Natural killer cell treated with Interleukin-12 subunit alpha and Interleukin-12 subunit beta and Interleukin-15 and Interleukin-18, amount 100 ng/mL, for 72 hours (primary cell): ENCODE results near the gene OXNAD1. TPM values are rescaled to one million over a fixed set of nuclear protein-coding genes. Genes with fewer than 3 reads are reported as not detected.

Experiments used
- ATAC-seq, 2 donors: fragments of 150-1000 bp; cut with Tn5 transposase in 1 of 2; sonication (Bioruptor Pico), chemical (Tn5 transposase) in 1 of 2; 2 replicates each; pipeline ENCODE4 v1.10.0; 2021
- DNase-seq: peaks from one replicate; pipeline ENCODE4 v3.0.0; 2022; ENCODE audit warnings: low spot score
- H3K27ac Mint-ChIP-seq, 2 donors: 1 replicate in 1 of 2; 2 replicates in 1 of 2; pipeline ENCODE4 v1.8.0; 2022; ENCODE audit warnings: mixed read lengths in 2 of 2, mild to moderate bottlenecking in 1 of 2, moderate library complexity in 1 of 2
- H3K27me3 Mint-ChIP-seq, 2 donors: 1 replicate in 1 of 2; 2 replicates in 1 of 2; pipeline ENCODE4 v1.8.0; 2022; ENCODE audit warnings: mixed read lengths in 2 of 2
- H3K36me3 Mint-ChIP-seq: one replicate; pipeline ENCODE4 v1.8.0; 2022; ENCODE audit warnings: mixed read lengths
- H3K4me1 Mint-ChIP-seq, 2 donors: 1 replicate in 1 of 2; 2 replicates in 1 of 2; pipeline ENCODE4 v1.8.0; 2022; ENCODE audit warnings: low read depth in 2 of 2, mixed read lengths in 2 of 2, mild to moderate bottlenecking in 1 of 2
- H3K4me3 Mint-ChIP-seq: one replicate; pipeline ENCODE4 v1.8.0; 2022; ENCODE audit warnings: mixed read lengths
- H3K9me3 Mint-ChIP-seq: 2 replicates; pipeline ENCODE4 v1.8.0; 2022; ENCODE audit warnings: mixed read lengths
- total RNA-seq, 2 donors: library from RNA; stranded (reverse); gene quantifications; one replicate each; pipeline ENCODE4 v1.2.3, GENCODE V29; 2022

OXNAD1 gene
- 10 to 100 TPM; 16.0 to 31.4 TPM for total RNA-seq

DNA sequence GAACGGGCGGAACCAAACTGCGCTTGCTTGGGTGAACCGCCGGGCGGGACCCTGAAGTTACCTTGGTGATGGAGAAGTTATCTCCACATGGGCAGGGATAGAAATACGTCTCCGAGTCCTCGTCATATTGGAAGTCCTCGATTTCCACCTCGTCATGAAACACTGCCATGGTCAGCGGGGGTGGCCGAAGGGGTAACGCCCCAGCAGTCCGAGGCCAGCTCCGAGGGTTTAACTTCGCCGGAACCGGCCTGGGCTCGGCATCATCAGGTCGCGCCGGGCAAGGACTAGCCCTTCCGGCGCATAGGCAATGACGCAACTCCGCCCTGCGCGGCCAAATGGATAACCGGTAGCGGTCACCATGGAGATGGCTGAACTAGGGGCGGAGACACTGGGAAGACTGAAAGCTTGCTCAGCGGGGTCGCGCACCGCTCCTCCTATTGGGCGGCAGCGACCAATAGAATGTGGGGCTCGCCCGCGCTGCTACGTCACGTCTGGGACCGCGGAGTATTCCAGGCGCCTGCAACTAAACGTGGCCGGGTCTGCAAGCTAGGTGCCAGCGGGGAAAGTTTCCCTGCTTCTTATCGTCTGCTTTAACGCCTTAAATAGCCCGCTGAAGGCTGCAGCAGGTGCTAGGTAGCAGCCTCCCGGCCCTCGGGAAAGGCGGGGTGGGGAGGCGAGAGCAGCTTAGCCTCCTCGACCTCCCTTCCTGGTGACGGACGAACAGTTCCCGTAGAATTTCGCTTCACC, at the start of gene OXNAD1, which contains the start of gene DPH3:
Gene OXNAD1 (plus strand): TSS at position 505 of the 747 bp plus-strand sequence. CDS start 5,741 bp downstream, outside the sequence.
Gene DPH3 (minus strand): TSS at position 236 of the 747 bp plus-strand sequence. CDS start 67 bp downstream, at position 169.
- Mint-ChIP-seq H3K4me3 (peak within 1 kb of the TSS; percentile 95), H3K9me3 (no peaks in the 10 kb centered on the region), H3K4me1 (peaks cover 21 to 24% of the 10 kb centered on the region in 2 donors), H3K36me3 (peaks cover 3% of the 10 kb centered on the region), H3K27ac (peak within 1 kb of the TSS; percentile 89 to 98), H3K27me3 (no peaks in the 10 kb centered on the region)
- ATAC-seq: peak; percentile 99 to 100
- DNase-seq: peak; percentile 99

DNA sequence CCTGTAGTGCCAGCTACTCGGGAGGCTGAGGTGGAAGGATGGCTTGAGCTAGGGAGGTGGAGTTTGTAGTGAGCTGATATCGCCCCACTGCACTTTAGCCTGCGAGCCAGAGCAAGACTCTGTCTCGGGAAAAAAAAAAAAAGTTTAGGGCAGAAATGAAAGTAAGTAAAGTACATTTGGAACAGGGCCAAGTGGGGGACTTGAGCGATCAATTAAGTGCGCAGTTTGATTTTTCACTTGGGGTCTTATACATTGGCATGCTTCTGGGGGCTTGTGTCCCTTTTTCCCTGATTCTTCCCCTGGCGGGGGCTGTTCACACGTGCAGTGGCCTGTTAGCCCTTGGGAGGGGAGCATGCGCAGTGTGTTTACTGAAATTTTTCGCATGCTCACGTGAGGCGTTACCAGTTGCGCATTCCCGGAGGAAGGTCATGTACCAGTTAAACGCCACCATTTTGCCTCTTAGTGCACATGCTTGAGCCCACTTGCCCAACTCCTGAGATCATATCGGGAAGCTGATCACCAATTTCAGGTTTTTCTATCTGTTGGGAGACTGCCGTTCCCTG, 48.6 kb upstream of the OXNAD1 start:
- H3K36me3 Mint-ChIP-seq: no peaks in the 10 kb centered on the region
- no peaks in the 10 kb centered on the region for H3K9me3 Mint-ChIP-seq
- peaks cover 7% of the 10 kb centered on the region in 2 donors for H3K27me3 Mint-ChIP-seq
- H3K4me3 Mint-ChIP-seq: no peak overlapping the region
- no peaks in the 10 kb centered on the region for H3K4me1 Mint-ChIP-seq
- no peak overlapping the region for H3K27ac Mint-ChIP-seq
- DNase-seq (no peak), ATAC-seq (no peak)

- Mint-ChIP-seq H3K4me3 (no peak overlapping the region), H3K36me3 (no peaks in the 10 kb centered on the region), H3K27ac (no peak overlapping the region), H3K9me3 (no peaks in the 10 kb centered on the region), H3K4me1 (no peaks in the 10 kb centered on the region), H3K27me3 (peaks cover 5 to 7% of the 10 kb centered on the region in 2 donors)
- no peak for DNase-seq
- peak in 1 of 2 donors; percentile 11 for ATAC-seq
These were observed 45.2 kb upstream of the OXNAD1 start for GRCh38 chr3:16219777-16220176.

DNA sequence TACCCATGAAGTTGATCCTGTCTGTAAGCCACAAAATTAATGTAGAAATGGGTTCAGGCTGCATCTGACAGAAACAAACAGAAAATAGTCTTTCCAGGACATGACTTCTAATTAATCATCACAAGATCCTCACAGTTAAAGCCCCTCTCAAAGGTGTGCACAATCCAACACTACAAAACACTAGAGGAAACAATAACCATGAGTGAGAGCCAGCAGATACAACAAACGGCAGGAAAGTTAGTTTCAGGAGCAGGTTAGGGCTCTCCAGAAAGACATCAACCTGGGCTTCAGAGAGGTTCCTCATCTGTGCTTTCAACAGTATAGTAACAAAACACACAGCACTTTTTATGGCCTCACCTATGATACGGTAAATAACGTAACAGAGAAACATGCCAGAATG, 43.0 kb upstream of the OXNAD1 start:
- peaks cover 3% of the 10 kb centered on the region for H3K9me3 Mint-ChIP-seq
- DNase-seq: no peak
- no peak for ATAC-seq
- H3K4me3 Mint-ChIP-seq: no peak overlapping the region
- H3K27ac Mint-ChIP-seq: no peak overlapping the region
- peaks cover 0 to 3% of the 10 kb centered on the region in 2 donors for H3K4me1 Mint-ChIP-seq
- no peaks in the 10 kb centered on the region for H3K36me3 Mint-ChIP-seq
- H3K27me3 Mint-ChIP-seq: peaks cover 0 to 7% of the 10 kb centered on the region in 2 donors

GRCh38 chr3:16222547-16222946, 42.5 kb upstream of the OXNAD1 start:
- Mint-ChIP-seq H3K27ac (no peak overlapping the region), H3K27me3 (peaks cover 0 to 6% of the 10 kb centered on the region in 2 donors), H3K4me3 (no peak overlapping the region), H3K4me1 (peaks cover 0 to 3% of the 10 kb centered on the region in 2 donors), H3K9me3 (peaks cover 3% of the 10 kb centered on the region), H3K36me3 (no peaks in the 10 kb centered on the region)
- no peak for DNase-seq
- ATAC-seq: peak in 1 of 2 donors; percentile 43

GRCh38 chr3:16224325-16224724, 40.7 kb upstream of the OXNAD1 start:
- Mint-ChIP-seq H3K4me1 (peaks cover 0 to 3% of the 10 kb centered on the region in 2 donors), H3K36me3 (no peaks in the 10 kb centered on the region), H3K27ac (no peak overlapping the region), H3K27me3 (peaks cover 0 to 7% of the 10 kb centered on the region in 2 donors), H3K9me3 (peaks cover 3% of the 10 kb centered on the region), H3K4me3 (no peak overlapping the region)
- ATAC-seq (no peak), DNase-seq (no peak)

- peaks cover 0 to 3% of the 10 kb centered on the region in 2 donors for H3K4me1 Mint-ChIP-seq
- DNase-seq: no peak
- peaks cover 3% of the 10 kb centered on the region for H3K9me3 Mint-ChIP-seq
- no peaks in the 10 kb centered on the region for H3K36me3 Mint-ChIP-seq
- peaks cover 0 to 8% of the 10 kb centered on the region in 2 donors for H3K27me3 Mint-ChIP-seq
- no peak for ATAC-seq
- H3K27ac Mint-ChIP-seq: no peak overlapping the region
- H3K4me3 Mint-ChIP-seq: no peak overlapping the region
These were observed 37.4 kb upstream of the OXNAD1 start for GRCh38 chr3:16227566-16227965.

- H3K4me3 Mint-ChIP-seq: no peak overlapping the region
- no peak overlapping the region for H3K27ac Mint-ChIP-seq
- no peaks in the 10 kb centered on the region for H3K36me3 Mint-ChIP-seq
- peaks cover 3% of the 10 kb centered on the region for H3K9me3 Mint-ChIP-seq
- no peak for DNase-seq
- no peak for ATAC-seq
- peaks cover 0 to 12% of the 10 kb centered on the region in 2 donors for H3K27me3 Mint-ChIP-seq
- H3K4me1 Mint-ChIP-seq: peaks cover 0 to 3% of the 10 kb centered on the region in 2 donors
These were observed 35.3 kb upstream of the OXNAD1 start for GRCh38 chr3:16229681-16230080.

DNA sequence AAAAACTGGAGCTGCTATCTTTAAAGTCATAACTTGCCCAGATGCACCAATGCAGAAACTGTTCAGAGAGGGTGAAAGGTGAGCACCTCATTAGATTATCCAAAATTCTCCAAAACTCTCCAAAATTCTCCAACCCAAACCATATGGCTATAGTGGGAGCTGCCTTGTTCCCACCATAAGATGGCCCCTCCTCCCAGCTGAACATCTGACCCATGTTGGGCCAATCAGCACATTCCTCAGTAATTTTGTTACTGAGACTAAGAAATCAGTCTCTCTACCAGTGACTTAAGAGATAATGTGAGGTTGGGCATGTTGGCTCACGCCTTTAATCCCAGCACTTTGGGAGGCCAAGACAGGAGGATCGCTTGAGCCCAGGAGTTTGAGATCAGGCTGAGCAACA, 33.0 kb upstream of the OXNAD1 start:
- H3K4me1 Mint-ChIP-seq: no peaks in the 10 kb centered on the region
- H3K27me3 Mint-ChIP-seq: peaks cover 0 to 13% of the 10 kb centered on the region in 2 donors
- H3K27ac Mint-ChIP-seq: no peak overlapping the region
- no peak for ATAC-seq
- no peaks in the 10 kb centered on the region for H3K9me3 Mint-ChIP-seq
- no peak for DNase-seq
- H3K4me3 Mint-ChIP-seq: no peak overlapping the region
- H3K36me3 Mint-ChIP-seq: no peaks in the 10 kb centered on the region

GRCh38 chr3:16233806-16234205, 31.2 kb upstream of the OXNAD1 start:
- H3K27ac Mint-ChIP-seq: no peak overlapping the region
- H3K36me3 Mint-ChIP-seq: no peaks in the 10 kb centered on the region
- H3K4me1 Mint-ChIP-seq: no peaks in the 10 kb centered on the region
- no peak overlapping the region for H3K4me3 Mint-ChIP-seq
- H3K9me3 Mint-ChIP-seq: no peaks in the 10 kb centered on the region
- peaks cover 0 to 13% of the 10 kb centered on the region in 2 donors for H3K27me3 Mint-ChIP-seq
- ATAC-seq (no peak), DNase-seq (no peak)

DNA sequence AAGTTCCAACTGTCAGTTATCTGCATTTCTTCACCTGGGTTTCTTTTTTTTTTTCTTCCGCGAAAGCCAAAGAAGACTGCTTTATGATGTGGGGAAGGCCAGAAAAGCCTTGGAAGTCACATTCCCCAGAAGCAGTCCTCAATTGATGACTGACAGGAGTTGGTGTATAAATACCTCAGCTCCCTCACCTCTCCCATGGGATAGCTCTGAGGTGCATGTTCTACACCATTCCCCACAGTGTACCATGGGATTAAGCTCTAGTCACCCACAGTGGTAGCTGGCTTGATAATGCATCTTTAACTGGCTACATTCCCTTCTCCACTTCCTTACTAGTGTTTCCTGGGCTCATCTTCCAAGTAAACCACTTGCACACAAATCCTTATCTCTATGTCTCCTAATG, 30.7 kb upstream of the OXNAD1 start:
- ATAC-seq: no peak
- DNase-seq: no peak
- Mint-ChIP-seq H3K9me3 (no peaks in the 10 kb centered on the region), H3K27me3 (peaks cover 0 to 9% of the 10 kb centered on the region in 2 donors), H3K36me3 (no peaks in the 10 kb centered on the region), H3K27ac (no peak overlapping the region), H3K4me3 (no peak overlapping the region), H3K4me1 (no peaks in the 10 kb centered on the region)

DNA sequence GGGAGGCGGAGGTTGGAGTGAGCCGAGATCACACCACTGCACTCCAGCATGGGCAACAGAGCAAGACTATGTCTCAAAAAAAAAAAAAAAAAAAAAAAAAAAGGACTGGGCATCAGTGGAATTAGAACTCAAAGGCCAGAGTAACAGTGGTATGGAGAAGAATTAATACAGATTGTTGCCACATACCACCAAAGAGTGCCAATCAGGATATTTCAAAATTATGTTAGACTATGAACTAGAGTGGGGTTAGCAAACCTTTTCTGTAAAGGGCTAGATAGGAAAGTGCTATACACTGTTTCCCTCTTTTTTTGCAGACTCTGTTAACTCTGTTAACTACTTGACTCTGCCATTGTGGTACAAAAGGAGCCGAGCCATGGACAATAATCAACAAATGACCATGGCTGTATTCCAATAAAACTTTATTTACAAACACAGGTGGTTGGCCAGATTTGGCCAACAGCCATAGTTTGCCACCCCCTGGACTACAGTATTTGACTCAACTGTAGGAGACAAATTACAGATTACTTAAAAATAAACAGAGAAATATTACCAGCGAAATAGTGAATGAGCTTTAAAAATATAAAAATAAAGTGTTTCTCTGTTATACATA, 28.9 kb upstream of the OXNAD1 start:
- ATAC-seq (no peak), DNase-seq (no peak)
- Mint-ChIP-seq H3K27me3 (peaks cover 0 to 8% of the 10 kb centered on the region in 2 donors), H3K27ac (no peak overlapping the region), H3K9me3 (no peaks in the 10 kb centered on the region), H3K4me1 (peaks cover 6 to 9% of the 10 kb centered on the region in 2 donors), H3K4me3 (no peak overlapping the region), H3K36me3 (no peaks in the 10 kb centered on the region)

DNA sequence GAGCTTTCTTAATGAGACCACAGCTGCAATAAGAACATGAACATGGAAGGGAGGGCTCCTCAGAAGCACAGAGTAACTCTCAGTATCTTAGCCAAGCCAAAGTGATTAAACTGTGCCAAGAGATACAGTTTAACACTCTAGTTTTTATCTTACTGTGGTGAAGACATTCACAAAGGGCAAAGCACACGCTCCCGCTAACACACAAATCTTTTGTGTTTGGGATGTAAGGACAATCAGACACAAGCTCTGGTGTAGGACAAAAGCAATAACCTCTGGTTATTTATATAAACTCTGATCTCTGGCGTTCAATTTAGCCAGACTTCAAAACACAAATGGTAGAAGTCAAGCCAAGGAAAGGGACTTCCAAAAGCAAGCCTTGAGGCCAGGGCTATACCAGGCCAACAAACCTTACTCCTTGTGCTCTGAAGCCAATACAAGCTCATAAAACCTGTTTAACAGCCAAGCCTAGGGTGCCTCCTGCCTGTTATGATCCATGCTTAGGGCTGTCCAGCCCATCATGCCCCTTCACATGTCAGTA, 28.1 kb upstream of the OXNAD1 start:
- H3K9me3 Mint-ChIP-seq: no peaks in the 10 kb centered on the region
- H3K4me1 Mint-ChIP-seq: peaks cover 6 to 9% of the 10 kb centered on the region in 2 donors
- DNase-seq (no peak), ATAC-seq (no peak)
- no peak overlapping the region for H3K4me3 Mint-ChIP-seq
- peaks cover 0 to 8% of the 10 kb centered on the region in 2 donors for H3K27me3 Mint-ChIP-seq
- no peaks in the 10 kb centered on the region for H3K36me3 Mint-ChIP-seq
- H3K27ac Mint-ChIP-seq: no peak overlapping the region
